T-helper 17 cell (primary cell): ENCODE results near the gene FBXO46. TPM values are rescaled to one million over a fixed set of nuclear protein-coding genes. Genes with fewer than 3 reads are reported as not detected.

ENCODE experiments used
- total RNA-seq, 4 donors: library from RNA in 2 of 4; stranded (reverse) in 2 of 4; gene quantifications; one replicate each; pipeline ENCODE4 v1.2.3 and lab custom pipeline; 2022 to 2026

The FBXO46 gene
- total RNA-seq, 2 donors from 2014 or later: 19.4 to 23.2 TPM

Other genes starting within 250 kb of the FBXO46 start
- 1 to 10 TPM; 2.3 to 6.2 TPM for gene RTN2, start 233.8 kb downstream of the FBXO46 start, total RNA-seq
- gene PPM1N, start 232.5 kb downstream of the FBXO46 start, total RNA-seq: 1 to 10 TPM; 3.8 to 8.5 TPM
- gene VASP, start 223.4 kb downstream of the FBXO46 start, total RNA-seq: 100 to 1,000 TPM in 1 of 2 donors, 10 to 100 TPM in 1; 99.7 to 101 TPM
- gene OPA3, start 146.1 kb downstream of the FBXO46 start, total RNA-seq: 1 to 10 TPM; 8.3 to 9.4 TPM
- gene GPR4, start 128.7 kb downstream of the FBXO46 start, total RNA-seq: not detected
- 10 to 100 TPM; 58.1 to 61.2 TPM for gene EML2, start 91.5 kb downstream of the FBXO46 start, total RNA-seq
- gene GIPR, start 62.7 kb downstream of the FBXO46 start, total RNA-seq: 1 to 10 TPM; 2.3 to 4.6 TPM
- gene SNRPD2, start 38.9 kb downstream of the FBXO46 start, total RNA-seq: 100 to 1,000 TPM; 333 to 339 TPM
- gene QPCTL, start 38.2 kb downstream of the FBXO46 start, total RNA-seq: 10 to 100 TPM in 1 of 2 donors, 1 to 10 TPM in 1; 7.1 to 13.2 TPM
- not detected for gene MEIOSIN, start 2.5 kb upstream of the FBXO46 start, total RNA-seq
- gene SIX5, start 38.4 kb upstream of the FBXO46 start, total RNA-seq: under 1 TPM; 0.42 to 0.44 TPM
- gene DMPK, start 51.6 kb upstream of the FBXO46 start, total RNA-seq: 10 to 100 TPM; 18.7 to 35.8 TPM
- gene DMWD, start 61.9 kb upstream of the FBXO46 start, total RNA-seq: 10 to 100 TPM; 28.3 to 49.1 TPM
- under 1 TPM; 0.10 to 0.34 TPM for gene RSPH6A, start 84.4 kb upstream of the FBXO46 start, total RNA-seq
- gene SYMPK, start 132.3 kb upstream of the FBXO46 start, total RNA-seq: 10 to 100 TPM; 75.5 to 81.6 TPM
- gene FOXA3, start 133.4 kb upstream of the FBXO46 start, total RNA-seq: not detected
- 10 to 100 TPM; 16.0 to 18.7 TPM for gene IRF2BP1, start 155.2 kb upstream of the FBXO46 start, total RNA-seq
- gene MYPOP, start 171.7 kb upstream of the FBXO46 start, total RNA-seq: 1 to 10 TPM; 7.1 to 7.5 TPM
- not detected for gene NANOS2, start 183.9 kb upstream of the FBXO46 start, total RNA-seq
- not detected for gene NOVA2, start 243.0 kb upstream of the FBXO46 start, total RNA-seq